NCI-H510A treated with DMSO at 0.1 percent for 48 hours (cell line): ENCODE data around the gene TSEN54.

Source experiments
- DNase-seq: peaks from one replicate; lab custom pipeline; 2025; lab: John Stamatoyannopoulos, UW

The TSEN54 gene

DNA sequence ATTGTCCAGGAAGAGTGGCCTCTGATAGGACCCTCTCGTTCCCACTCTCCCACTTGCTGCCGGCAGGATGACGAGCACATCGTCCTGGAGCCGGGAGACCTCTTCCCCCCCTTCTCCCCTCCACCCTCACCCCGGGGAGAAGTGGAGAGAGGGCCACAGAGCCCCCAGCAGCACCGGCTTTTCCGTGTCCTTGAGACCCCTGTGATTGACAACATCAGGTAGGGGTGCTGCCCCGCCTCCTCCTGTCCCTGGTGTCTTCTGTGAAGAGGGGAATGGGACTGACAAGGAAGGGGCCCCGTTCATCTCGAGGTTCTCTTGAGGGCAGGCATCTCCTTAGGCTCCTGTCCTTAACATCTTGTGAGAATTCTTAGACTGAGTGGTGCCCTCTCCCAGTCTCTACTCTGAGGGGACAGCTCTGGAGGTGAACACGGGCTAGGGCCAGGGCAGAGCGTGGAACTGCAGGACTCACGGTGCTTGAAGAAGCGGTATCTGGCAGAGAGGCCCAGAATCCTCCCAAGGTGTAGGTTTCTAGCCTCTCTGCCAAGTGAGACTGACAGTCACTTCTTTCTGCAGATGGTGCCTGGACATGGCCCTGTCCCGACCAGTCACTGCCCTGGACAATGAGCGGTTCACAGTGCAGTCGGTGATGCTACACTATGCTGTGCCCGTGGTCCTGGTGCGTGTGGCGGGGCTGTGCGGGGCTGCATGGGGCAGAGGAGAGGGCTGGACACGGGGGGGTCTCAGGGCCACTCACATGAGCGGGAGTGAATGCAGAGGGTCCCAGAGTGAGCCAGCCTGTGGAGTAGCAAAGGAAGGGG, 27.4 kb upstream of the TSEN54 start:
- no peak for DNase-seq

DNA sequence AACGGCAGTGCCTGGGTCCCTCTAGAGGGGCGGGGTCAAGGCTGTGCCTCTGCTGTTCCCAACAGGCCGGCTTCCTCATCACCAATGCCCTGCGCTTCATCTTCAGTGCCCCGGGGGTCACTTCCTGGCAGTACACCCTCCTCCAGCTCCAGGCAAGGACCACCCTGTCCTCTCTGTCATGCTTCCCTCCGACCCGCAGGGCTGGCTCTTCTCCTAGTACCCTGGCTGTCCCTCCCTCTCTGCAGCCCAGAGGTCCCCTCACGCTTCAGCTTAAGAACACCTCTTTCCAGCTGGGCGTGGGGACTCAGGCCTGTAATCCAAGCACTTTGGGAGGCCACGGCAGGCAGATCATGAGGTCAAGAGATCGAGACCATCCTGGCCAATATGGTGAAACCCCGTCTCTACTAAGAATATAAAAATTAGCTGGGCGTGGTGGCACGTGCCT, 26.8 kb upstream of the TSEN54 start:
- no peak for DNase-seq

DNA sequence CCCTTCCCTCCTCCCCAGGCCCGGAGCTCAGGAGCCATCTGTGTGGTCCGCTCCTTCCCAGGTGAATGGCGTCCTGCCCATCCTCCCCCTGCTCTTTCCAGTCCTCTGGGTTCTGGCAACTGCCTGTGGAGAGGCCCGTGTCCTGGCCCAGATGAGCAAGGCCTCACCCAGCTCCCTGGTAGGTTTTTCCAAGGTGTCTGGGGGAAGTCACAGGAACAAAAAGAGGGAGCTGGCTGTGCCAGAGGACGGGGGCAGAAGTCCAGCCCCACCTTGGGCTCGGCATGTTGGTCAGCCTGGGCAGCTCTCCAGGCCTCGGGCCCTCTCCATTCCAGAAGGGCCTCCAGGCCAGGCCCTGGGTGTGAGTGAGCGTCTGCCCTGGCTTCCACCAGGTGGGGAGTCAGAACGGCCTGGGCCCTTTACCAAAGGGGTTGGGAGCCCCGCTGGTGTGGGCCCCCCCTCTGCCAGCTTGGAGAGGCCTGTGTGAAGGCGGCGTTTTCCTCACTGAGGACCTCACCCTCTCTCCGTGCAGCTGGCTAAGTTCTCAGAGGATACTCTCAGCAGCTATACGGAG, 26.1 kb upstream of the TSEN54 start:
- no peak for DNase-seq

DNA sequence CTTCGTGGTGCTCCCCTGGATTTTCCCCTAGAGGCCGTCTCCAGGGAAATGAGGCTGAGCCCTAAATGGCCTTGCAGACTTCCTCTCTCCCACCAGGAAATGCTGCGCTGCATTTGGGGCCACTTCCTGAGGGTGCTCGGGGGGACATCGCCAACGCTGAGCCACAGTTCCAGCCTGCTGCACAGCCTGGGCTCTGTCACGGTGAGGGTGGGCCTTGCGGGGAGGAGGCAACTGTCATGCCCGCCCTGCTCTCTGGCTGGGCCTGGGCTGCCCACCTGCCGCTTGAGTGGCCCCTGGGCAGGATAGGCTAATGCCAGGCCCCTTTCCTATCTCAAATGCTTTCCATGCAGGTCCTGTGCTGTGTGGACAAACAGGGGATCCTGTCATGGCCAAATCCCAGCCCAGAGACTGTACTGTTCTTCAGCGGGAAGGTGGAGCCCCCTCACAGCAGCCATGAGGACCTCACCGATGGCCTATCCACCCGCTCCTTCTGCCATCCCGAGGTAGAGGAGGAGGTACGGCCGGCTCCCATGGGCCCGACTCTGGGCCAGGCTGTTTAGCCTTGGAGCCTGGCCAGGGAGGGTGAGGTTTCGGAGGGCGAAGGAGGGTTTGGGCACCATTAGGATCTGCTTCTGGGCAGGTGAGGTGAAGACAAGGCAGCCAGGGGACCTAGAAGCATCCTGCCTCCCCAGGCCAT, 25.2 kb upstream of the TSEN54 start:
- DNase-seq, result no peak

DNA sequence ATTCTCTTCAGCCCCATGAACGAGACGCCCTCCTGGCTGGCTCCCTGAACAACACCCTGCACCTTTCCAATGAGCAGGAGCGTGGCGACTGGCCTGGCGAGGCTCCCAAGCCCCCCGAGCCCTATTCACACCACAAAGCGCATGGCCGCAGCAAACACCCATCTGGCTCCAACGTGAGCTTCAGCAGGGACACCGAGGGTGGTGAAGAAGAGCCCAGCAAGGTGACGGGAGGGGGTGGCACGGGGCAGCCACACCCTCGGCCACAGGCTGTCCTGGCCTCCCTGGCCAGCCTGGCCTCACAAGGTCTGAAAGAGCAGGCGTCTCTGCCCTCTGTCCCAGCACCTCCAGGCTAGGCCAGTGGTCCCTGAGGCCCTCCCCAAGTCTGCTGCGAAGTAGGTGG, 24.6 kb upstream of the TSEN54 start:
- DNase-seq, result no peak

DNA sequence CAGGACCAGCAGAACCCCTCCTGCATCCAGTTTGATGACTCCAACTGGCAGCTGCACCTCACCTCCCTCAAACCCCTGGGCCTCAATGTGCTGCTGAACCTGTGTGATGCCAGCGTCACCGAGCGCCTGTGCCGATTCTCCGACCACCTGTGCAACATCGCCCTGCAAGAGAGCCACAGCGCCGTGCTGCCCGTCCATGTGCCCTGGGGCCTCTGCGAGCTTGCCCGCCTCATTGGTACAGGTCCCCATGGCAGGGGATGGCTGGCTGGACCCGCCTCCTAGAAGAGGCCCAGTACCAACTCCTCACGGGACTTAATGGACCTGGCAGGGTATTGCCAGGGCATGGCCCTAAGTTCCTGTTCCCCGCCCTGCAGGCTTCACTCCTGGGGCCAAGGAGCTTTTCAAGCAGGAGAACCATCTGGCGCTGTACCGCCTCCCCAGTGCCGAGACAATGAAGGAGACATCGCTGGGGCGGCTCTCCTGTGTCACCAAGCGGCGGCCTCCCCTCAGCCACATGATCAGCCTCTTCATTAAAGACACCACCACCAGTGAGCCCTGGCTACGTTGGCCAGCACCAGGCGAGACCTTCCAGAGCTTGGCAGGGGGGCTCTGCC, 23.7 kb upstream of the TSEN54 start:
- DNase-seq, result no peak

DNA sequence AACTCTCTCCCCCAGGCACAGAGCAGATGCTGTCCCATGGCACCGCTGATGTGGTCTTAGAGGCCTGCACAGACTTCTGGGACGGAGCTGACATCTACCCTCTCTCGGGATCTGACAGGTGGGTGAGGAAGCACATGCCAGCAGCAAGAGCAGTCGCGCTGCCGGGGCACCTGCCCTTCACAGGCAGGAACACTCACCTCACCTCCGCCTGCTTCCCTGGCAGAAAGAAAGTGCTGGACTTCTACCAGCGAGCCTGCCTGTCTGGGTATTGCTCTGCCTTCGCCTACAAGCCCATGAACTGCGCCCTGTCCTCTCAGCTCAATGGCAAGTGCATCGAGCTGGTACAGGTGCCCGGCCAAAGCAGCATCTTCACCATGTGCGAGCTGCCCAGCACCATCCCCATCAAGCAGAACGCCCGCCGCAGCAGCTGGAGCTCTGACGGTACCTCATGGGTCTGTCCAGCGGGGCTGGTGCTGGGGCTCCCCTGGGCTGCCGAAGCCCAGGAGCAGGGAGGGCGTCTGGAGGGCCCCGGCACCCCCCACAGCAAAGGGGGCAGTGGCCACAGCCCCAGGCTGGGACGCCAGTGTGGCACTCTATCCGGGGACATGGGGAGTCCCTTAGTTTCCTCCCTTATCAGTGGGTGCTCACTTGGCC, 22.7 kb upstream of the TSEN54 start:
- no peak for DNase-seq

DNA sequence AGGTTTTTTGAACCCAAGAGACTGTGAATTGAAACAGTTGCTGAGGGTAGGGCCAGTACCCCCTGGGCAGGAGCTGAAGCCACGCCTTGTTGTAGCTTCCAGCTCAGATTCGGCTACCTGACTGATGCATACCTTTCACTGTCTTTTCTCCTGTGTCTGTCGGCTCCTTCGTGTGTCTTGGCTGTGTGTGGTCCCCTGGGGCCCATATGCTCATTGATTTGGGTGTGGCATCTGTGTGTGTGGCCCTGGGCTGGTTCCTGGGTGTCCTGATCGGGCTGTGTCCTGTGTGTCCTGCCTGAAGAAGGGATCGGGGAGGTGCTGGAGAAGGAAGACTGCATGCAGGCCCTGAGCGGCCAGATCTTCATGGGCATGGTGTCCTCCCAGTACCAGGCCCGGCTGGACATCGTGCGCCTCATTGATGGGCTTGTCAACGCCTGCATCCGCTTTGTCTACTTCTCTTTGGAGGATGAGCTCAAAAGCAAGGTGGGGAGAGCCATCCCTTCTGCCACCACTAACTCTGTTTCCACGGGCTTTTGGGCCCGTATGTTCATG, 21.9 kb upstream of the TSEN54 start:
- no peak for DNase-seq

DNA sequence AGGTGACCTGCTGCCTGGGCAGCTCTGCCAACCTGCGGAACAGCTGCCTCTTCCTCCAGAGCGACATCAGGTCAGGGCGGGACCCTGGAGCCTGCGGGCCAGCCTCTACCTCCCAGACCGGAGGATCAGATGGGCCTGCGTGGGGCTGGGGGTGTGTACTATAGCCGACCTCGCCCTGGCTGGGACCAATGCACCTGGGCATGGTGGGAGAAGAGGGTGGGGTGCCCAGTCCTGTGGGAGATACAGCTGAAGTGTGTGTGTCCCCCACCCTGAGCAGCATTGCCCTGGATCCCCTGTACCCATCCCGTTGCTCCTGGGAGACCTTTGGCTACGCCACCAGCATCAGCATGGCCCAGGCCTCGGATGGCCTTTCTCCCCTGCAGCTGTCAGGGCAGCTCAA, 20.3 kb upstream of the TSEN54 start:
- DNase-seq, result no peak

DNA sequence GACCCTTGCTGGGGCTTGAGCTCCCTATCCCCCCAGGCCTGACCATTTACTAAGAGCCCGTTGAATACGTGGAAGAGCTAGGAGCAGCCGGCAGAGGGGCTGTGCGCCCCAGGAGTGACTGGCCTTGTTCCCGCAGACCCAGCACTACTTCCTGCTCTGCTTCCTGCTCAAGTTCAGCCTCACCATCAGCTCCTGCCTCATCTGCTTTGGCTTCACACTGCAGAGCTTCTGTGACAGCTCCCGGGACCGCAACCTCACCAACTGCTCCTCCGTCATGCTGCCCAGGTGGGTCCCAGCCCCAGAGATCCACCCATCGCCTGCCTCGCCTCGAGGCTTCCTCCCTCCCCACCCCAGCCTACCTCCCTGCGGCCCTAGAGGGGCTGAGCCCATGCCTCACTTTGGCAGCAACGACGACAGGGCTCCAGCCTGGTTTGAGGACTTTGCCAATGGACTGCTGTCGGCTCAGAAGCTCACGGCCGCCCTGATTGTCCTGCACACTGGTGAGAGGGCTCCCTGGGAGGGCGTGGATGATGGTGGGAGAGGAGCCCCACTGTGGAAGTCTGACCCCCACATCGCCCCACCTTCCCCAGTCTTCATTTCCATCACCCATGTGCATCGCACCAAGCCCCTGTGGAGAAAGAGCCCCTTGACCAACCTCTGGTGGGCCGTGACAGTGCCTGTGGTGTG, 18.1 kb upstream of the TSEN54 start:
- no peak for DNase-seq

DNA sequence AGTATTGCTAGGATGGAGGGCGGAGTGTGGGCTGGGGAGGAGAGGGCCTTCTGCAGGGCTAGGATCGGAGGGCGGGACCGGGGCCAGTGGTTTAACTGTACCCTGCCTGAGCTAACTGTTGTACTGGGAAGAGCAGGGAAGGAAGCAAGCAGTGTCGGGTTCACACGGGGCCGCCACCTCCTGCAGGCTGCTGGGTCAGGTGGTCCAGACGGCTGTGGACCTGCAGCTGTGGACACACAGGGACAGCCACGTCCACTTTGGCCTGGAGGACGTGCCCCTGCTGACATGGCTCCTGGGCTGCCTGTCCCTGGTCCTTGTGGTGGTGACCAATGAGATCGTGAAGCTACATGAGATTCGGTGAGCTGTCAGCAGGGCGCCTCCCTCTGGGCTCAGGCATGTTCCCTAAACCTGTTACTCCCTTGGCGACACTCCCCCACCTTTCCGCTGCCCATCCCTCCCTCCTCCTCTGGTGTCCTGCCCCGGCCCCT, 17.6 kb upstream of the TSEN54 start:
- DNase-seq, result no peak

DNA sequence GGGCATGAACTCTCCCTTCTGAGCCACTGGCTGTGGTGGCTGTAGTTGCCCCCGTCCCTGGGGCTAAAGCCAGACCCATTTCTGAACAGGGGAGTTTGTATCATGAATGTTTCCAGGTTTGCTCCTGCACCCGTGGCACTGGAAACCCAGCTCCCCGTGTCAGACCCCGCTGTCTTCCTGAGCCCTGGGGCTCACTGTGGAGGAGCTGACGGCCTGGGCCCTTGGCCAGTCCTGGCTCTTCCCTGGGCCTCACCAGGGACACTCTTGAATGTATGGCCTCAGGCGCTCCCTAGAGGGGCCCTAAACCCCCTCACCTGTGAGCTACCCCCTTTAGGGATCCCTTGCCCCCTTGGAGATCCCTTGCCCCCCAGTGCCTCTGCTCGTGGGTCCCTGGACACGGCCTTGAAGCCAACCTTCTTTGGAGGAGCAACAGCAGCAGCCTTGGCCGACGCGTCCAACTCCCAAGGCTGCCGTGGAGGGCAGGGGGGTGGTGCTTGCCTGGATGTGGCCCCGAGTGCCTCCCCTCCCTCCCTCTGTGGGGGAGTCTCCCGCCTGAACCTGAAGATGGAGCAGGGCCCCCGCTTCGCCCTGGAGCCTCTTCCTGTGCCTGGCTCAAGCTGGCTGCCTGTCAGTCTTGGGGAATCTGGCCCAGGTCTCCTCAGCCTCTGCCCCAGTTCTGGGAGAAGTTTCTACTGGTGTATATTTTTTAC, 16.9 kb upstream of the TSEN54 start:
- DNase-seq, result no peak

DNA sequence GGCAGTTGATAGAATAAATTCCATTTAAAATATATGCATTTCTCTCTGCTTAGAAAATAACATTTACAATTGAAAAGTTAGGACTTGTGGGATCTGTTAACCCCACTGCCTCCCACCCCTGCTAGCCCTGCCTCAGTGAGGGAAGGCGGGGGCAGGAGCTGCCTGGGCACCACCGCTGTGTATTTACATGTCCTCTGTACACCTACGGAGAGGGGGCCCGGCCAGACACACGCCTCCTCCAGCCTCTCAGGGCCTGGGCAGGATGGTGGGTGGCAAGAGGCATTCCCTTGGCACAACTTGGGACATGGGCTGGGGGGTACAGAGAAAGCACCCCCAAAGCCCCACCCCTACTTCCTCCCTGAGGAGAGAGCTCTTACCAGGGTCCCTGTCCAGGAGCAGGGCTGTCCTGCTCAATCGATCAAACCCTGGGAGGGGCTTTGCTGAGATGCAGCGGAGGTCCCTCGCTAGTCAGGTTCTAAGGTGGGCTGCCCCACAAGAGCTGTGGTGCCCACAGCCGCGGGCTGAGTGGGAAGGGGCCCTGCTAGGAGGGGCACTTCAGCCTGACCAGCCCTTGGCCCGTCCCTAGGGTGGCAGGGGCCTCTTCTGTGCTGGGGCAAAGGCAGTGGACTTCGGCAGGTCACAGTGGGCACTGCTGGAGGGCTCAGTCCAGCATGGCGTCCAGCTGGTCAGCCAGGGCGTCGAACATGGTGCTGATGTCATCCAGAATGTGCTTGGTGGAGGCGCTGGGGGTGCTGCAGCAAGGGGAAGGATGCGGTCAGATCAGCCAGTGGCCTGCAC, 15.7 kb upstream of the TSEN54 start:
- DNase-seq, result no peak

DNA sequence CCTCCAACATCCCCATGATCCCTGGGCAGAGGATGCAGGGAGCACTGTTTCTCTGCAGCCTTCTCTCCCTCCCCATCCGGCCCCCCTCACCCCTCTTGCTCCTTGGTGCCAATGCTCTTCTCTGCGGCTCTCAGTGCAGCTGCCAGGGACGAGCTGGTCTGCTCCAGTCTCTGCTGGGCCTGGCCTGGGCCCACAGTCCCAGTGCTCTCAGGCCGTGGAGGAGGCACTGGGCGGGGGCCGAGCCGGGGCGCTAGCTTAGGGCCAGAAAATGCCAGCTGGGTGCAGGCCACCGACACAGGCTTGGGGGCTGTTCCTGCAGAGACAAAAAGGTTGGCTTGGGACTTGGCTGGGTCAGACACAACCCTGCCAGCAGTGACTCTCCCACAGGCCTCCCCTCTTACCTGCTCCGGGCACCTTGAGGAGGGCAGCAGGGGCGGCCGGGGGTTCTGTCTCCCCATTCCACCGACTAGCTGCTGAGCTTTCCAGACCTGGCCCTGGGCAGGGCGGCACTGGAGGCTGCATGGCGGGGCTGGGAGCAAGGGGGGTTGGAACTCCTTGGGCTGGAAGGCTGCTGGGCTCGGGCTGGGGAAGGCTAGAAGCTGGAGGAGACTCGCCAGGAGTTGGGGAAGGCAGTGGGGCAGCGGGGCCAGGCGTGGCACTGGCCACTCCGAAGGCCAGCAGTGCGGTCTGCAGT, 14.8 kb upstream of the TSEN54 start:
- no peak for DNase-seq

DNA sequence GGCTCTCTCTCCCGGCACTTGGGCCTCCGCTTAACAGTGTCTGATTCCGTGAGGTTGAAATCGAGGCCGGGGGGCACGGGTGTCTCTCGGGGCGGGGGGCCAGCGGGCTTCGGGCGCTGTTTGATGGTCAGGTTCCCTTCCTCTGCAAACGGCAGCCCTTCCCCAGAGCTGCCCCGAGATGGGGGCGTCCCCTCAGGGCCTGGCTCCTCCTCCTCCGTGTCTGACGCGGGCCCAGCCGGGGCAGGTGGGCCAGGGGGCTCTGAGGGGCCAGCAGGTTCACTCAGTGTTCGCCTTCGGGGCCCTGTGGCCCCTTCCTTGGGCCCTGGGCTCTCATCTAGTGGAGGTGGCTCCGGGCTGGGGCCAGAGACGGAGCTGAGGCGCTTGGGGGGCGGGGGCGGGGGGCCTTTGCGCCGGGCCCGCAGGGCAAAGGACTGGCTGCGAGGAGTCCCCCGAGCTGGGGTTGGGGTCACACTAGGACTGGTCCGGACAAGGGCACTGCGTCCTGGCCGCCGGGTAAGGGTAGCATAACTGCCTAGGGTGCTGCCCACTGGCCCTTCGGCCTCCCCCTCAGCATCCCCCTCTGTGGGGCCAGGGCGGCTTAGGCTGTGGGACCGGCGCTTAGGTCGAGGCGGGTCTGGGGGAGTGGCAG, 14.1 kb upstream of the TSEN54 start:
- DNase-seq, result no peak

DNA sequence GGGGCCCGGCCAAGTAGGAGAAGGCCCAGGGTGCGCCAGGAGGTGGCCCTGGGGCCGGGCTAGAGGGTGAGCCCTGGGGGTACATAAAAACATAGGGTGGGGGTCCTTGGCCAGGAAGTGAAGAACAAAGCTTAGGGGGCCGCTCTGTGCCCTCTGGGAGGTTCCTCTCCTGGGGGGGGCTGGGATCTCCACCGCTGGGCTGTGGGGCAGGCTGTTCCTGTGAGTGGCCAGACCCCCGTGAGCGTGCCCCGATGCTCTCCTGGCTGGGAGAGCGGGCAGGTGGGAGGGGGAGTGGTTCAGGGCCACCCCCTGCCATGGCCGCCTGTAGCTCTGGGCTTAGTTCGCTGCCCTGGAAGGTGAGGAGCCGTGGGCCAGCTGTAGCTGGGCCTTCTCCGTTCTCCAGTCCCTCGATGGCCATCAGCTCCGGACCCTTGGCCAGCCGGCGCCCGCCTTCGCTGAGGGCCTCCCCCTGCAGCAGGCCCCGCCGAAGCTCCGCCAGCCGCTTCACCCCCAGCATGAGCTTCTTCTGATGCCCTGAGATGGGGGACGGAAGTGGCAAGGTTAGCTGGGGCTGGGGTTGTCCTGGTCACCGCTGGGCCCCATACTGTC, 13.5 kb upstream of the TSEN54 start:
- no peak for DNase-seq

DNA sequence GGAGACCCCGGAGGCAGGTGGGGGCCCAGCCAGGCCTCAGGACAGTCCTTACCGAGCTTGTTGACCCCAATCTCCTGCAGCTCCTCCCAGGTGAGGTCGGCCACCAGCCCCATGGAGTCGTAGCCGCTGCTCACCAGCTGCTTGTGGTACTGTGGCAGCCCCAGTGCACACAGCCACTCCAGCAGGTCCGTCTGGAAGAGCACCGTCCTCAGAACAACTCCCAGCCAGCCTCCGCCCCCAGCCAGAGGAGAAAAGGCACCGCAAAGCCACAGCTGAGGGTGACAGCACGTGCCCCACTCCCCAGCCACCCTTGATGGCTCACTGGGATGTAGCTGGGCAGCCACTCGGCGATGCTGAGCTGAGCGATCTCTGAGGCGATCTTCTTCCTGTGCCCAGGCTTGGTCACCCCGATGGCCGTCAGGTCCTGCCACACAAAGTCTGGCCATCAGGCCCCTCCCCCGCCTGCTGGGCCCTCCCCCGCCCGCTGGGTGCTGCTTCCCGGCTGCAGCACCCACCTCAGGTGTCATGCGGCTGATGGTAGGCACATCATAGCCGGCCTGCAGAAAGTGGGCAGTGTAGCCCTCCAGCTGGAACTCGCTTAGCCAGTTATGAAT, 12.9 kb upstream of the TSEN54 start:
- no peak for DNase-seq

DNA sequence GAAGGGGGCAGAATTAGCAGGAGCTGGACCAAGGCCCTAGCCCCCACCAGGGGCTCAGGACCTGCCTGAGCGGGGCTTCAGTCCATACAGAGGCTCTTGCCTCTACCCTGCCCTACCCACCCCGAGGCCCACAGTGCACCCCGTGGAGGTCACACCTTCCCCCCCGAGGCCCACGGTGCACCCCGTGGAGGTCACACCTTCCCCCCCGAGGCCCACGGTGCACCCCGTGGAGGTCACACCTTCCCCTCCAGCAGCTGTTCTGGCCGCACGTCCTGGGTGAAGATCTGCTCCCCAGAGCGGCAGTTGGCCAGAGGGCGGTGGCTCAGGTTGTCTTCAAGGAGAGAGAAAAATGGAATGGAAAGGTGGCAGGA, 12.4 kb upstream of the TSEN54 start:
- no peak for DNase-seq
